ENCODE data around the gene GCGR. TPM values are rescaled to one million over a fixed set of nuclear protein-coding genes. Genes with fewer than 3 reads are reported as not detected.

Gene GCGR
- total RNA-seq, 1 donor from 2014 or later = not detected

GRCh38 chr17:81825841-81826466 lies 22.0 kb downstream of the GCGR start:
- TF ChIP-seq CTCF (IDR thresholded peaks at IDR 0.05; ENCODE audit: insufficient read depth, low read length, poor library complexity, severe bottlenecking) = peak; percentile 14

GRCh38 chr17:81828656-81829055 lies 24.7 kb downstream of the GCGR start:
- H3K4me3 ChIP-seq (ENCODE audit: low read depth, low read length) = no peak overlapping the region
- no peak for TF ChIP-seq CTCF (IDR thresholded peaks at IDR 0.05; ENCODE audit: insufficient read depth, low read length, poor library complexity, severe bottlenecking)

More at GRCh38 chr17:81825841-81826466, 22.0 kb downstream of the GCGR start:
- Histone ChIP-seq H3K27me3 (ENCODE audit: control insufficient read depth, insufficient read depth, low read length) (no peaks in the 10 kb centered on the region), H3K36me3 (ENCODE audit: control insufficient read depth, insufficient read depth, low read length) (peaks cover 1% of the 10 kb centered on the region), H3K4me3 (ENCODE audit: low read depth, low read length) (no peak overlapping the region)
- DNase-seq (ENCODE audit: low read depth) = no peak

GRCh38 chr17:81829858-81830257 lies 25.9 kb downstream of the GCGR start:
- Histone ChIP-seq H3K27me3 (ENCODE audit: control insufficient read depth, insufficient read depth, low read length) (no peaks in the 10 kb centered on the region), H3K4me3 (ENCODE audit: low read depth, low read length) (no peak overlapping the region), H3K36me3 (ENCODE audit: control insufficient read depth, insufficient read depth, low read length) (no peaks in the 10 kb centered on the region)
- DNase-seq (ENCODE audit: low read depth) = no peak
- no peak for TF ChIP-seq CTCF (IDR thresholded peaks at IDR 0.05; ENCODE audit: insufficient read depth, low read length, poor library complexity, severe bottlenecking)

More at GRCh38 chr17:81828656-81829055, 24.7 kb downstream of the GCGR start:
- no peak for DNase-seq (ENCODE audit: low read depth)
- Histone ChIP-seq H3K36me3 (ENCODE audit: control insufficient read depth, insufficient read depth, low read length) (no peaks in the 10 kb centered on the region), H3K27me3 (ENCODE audit: control insufficient read depth, insufficient read depth, low read length) (no peaks in the 10 kb centered on the region)

GRCh38 chr17:81831563-81831956 lies 27.6 kb downstream of the GCGR start:
- Histone ChIP-seq H3K36me3 (ENCODE audit: control insufficient read depth, insufficient read depth, low read length) (no peaks in the 10 kb centered on the region), H3K27me3 (ENCODE audit: control insufficient read depth, insufficient read depth, low read length) (no peaks in the 10 kb centered on the region), H3K4me3 (ENCODE audit: low read depth, low read length) (no peak overlapping the region)
- DNase-seq (ENCODE audit: low read depth) = no peak
- TF ChIP-seq CTCF (IDR thresholded peaks at IDR 0.05; ENCODE audit: insufficient read depth, low read length, poor library complexity, severe bottlenecking) = no peak

GRCh38 chr17:81831957-81832607 lies 28.1 kb downstream of the GCGR start:
- Histone ChIP-seq H3K4me3 (ENCODE audit: low read depth, low read length) (peak overlapping the region; percentile 55), H3K27me3 (ENCODE audit: control insufficient read depth, insufficient read depth, low read length) (no peaks in the 10 kb centered on the region), H3K36me3 (ENCODE audit: control insufficient read depth, insufficient read depth, low read length) (no peaks in the 10 kb centered on the region)
- TF ChIP-seq CTCF (IDR thresholded peaks at IDR 0.05; ENCODE audit: insufficient read depth, low read length, poor library complexity, severe bottlenecking) = no peak
- DNase-seq (ENCODE audit: low read depth) = no peak
